ENCODE results near the gene OR52D1.

OR52D1 gene

DNA sequence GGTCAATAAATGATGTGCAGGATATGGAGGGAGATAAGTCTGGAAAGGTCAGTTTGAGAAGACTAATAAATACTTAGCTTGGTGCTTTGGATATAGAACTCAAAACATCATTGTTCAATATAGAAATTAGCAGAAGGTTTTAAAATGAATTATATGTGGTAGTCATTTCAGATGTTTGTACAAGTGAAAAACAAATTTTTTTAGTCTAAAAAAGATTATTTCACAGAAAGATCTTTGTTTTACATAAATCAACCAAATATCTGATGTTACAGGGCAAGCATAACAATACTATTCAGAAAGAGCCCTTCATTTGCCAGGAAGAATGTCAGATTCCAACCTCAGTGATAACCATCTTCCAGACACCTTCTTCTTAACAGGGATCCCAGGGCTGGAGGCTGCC lies at the start of gene OR52D1:
OR52D1 (plus strand) TSS at position 301 of the 400 bp plus-strand sequence; CDS start at position 323, 22 bp downstream.
- no peak for DNase-seq

DNA sequence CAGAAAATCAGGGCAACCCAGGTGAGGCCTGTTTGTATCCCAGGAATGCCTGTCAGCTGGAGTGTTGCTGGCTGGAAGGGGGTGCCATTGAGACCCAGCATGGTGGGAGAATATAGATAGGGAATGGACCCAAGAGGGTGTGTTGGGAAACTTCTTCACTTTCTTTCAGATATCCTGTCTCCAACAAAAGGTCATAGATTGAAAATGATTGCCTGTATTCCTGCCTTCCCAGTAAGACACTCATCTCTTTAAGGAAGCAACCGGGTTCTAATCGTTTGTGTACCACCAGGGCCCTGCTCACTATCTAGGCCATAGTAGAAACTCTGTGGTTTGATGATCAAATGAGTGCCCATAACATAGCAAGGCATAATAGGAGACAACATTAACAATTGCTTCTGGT lies 47.1 kb upstream of the OR52D1 start, which contains the start of gene OR51I1:
OR51I1 (minus strand) TSS at position 101 of the 400 bp plus-strand sequence; CDS start at position 101, 0 bp downstream.
- no peak for DNase-seq

DNA sequence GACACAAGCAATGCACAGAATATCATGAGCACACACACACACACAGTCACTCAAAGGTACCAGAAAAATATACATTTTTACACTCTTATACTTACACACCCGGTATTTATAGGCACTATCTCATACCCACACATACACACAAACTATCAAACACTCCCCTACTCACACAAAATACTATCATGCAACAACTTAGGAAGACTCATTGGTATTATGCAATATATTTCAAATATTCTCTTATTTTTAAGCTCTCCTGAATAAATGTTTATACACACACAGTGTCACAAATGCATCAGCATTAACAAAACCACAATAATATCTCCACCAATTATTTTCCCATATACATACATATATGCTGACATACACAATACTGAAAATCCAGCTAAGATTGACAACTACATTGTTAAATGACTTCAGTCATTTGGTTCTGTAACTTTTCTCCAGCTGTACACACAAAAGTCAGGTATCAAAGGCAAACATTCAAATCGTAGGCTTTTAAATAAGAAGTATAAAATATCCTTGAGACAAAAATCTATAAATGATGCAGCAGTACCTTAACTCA lies 44.6 kb upstream of the OR52D1 start:
- no peak for DNase-seq

DNA sequence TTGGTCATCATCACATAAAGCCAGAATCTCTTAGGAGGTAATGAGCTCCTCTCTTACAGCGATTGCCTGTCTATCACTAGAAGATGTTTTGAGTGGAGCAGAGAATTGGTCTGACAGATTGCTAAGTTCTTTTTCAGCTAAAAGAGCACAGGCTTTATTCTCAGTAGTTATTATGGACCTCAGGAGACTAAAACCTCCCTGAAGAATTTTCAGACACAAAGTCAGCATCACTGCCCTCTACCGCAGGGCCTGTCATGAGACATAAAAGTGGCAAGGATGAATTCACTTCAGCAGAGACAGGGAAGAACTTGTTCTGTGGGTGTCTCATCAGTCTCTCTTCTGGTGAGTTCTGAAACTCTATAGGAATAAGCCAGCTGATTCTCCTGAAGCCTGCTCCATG lies 39.5 kb upstream of the OR52D1 start, which contains the start of gene OR51I2:
OR51I2 (plus strand) TSS at position 301 of the 400 bp plus-strand sequence. CDS start 4,166 bp downstream, outside the sequence.
- DNase-seq, result no peak

DNA sequence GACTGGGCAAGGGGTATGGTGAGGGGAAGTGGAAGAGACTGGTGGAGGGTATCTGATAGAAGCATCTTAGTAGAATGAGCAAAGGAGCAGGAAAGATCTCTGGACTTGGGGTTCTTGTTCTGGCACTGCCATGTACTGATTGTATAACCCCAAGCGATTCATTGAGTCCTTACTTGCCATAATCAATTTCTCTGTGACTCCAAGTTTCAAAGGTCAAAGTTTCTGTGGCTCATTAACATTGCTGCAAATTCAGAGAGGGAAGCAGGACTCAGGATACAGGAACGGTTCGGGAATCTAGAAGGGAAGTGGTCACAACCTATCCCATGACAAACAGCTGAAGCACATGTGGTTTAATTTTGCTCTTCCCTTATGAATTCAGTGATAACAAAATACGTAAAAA lies 39.1 kb upstream of the OR52D1 start:
- DNase-seq, result no peak

DNA sequence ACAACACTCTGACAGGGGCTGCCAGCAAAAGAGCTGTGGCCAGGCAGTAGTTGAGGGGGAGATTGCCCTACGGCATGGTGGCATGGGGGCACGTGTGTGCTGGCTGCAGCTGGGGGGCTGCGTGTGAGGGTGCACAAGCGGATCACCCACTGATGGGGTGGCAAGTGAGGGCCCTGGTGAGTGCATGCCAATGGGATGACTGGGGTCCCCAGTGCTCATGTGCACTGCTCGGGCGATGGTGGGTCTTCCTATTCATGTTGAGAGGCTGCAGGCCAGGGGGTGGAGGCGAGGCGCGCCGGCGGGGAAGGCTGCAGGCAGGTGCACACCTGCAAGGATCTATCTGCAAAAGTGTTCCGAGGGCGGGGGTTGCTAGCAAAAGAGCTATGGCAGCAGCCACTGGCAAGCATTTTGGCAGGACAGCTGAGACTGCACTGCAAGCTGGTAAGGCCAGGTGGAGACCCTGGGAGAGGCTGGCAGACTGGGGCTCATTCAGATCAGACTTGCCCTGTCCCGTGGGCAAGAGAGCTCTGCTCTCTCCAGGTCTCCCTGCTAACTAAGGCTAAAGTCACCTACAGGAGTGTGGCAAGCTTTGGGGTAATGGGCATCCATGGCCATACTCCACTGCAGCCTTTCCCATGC lies 27.4 kb upstream of the OR52D1 start:
- no peak for DNase-seq

DNA sequence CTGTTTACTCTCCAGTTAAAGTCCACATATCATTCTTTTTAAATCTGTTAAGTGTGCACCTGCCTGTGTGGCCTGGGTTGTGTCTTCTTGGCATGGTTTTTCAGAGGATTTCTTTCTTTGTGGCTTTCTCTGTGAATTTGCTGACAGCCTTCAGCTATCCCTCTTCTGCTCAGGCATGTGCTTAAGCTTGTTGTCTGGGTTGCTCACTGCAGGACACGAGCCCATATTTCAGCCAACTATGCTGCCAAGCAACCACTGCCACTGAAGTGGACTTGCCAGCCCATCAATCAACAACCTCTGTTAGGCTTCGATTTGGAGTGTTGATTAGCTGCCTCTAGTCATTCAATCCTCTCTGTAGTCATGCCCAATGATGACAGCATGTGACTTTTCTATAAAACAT lies 21.0 kb upstream of the OR52D1 start:
- no peak for DNase-seq

DNA sequence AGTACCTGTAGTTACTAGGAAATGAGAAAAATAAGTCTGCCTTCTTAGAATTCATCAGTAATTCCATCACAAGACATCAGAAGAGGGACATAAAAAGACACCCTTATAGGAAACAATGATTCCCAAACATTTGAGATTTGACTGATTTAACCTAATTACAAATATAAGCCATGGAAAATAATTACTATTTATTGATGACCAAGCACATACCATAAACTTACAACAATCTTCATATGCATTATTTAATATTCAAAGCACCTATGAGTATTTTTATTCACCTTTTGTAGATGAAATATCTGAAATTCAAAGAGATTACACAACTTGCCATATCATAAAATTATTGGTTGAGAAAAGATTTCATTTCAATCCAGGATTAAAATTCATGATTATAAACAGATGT lies 14.6 kb upstream of the OR52D1 start:
- no peak for DNase-seq

DNA sequence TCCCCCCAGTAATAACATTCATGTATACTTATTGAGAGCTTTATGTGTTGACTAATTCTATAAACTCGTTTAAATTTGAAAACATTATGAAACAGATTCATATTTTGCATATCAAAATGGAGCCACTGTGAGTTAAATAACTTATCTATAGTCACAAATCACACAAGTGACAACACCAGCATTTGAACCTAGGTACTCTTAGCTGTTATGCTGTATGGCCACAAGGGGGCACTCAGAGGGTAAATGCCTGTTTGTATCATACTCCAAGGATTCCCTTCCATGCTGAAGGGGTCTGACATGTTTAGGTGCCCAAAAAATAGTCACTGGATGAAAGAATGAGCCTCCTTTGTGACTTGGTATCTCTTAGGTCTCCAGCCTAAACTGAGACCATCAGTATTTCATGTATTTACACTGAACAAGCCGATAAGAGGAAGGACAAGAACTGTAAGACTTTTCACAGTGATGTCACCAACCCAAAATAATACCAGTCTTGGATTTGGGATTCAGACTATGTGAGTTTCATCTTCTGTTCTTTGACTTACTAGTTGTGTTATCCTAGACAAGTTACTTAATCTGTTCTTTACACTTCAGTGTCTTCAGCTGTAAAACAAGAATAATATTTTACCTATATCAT lies 12.2 kb upstream of the OR52D1 start:
- DNase-seq, result peak; percentile 59 to 75 (median 71)

DNA sequence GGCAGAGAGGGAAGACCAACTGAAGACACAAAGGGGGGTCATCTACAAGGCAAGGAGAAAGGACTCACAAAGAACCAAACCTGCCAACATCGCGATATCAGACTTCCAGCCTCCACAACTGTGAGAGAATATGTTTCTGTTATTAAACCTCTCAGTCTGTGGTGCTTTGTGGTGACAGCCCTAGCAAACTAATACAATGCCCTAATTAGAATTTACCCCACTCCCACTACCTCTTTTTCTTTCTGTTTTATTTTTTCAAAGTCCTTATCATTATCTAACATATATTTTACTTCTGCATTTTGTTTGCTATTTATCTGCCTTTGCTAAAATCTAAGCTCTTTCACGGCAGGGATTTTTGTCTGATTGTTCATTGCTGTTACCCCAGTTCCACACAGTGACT lies 2.5 kb upstream of the OR52D1 start:
- DNase-seq, result no peak

DNA sequence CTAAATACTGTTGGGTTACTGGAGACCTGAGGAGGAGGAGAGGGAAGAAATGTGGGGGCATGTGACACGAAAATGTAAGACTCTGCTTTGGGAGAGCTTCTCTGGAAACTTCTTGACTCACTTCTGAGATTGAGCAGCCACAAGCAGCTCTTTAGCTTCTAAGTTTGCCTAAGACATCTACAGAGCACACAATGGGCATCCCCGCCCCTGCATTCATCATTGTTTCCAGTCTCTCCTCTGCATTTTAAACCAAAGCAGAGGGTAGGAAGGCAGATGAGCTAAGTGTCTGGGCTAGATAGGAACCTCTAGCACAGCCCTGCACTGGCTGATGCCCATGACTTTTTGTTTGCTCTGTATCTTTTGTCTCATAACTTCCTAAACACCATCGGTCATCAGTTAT lies 2.1 kb upstream of the OR52D1 start:
- DNase-seq, result no peak

DNA sequence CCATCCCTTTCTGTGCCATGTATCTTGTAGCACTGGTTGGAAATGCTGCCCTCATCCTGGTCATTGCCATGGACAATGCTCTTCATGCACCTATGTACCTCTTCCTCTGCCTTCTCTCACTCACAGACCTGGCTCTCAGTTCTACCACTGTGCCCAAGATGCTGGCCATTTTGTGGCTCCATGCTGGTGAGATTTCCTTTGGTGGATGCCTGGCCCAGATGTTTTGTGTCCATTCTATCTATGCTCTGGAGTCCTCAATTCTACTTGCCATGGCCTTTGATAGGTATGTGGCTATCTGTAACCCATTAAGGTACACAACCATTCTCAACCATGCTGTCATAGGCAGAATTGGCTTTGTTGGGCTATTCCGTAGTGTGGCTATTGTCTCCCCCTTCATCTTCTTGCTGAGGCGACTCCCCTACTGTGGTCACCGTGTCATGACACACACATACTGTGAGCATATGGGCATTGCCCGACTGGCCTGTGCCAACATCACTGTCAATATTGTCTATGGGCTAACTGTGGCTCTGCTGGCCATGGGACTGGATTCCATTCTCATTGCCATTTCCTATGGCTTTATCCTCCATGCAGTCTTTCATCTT lies 414 bp downstream of the OR52D1 start:
- DNase-seq, result no peak

DNA sequence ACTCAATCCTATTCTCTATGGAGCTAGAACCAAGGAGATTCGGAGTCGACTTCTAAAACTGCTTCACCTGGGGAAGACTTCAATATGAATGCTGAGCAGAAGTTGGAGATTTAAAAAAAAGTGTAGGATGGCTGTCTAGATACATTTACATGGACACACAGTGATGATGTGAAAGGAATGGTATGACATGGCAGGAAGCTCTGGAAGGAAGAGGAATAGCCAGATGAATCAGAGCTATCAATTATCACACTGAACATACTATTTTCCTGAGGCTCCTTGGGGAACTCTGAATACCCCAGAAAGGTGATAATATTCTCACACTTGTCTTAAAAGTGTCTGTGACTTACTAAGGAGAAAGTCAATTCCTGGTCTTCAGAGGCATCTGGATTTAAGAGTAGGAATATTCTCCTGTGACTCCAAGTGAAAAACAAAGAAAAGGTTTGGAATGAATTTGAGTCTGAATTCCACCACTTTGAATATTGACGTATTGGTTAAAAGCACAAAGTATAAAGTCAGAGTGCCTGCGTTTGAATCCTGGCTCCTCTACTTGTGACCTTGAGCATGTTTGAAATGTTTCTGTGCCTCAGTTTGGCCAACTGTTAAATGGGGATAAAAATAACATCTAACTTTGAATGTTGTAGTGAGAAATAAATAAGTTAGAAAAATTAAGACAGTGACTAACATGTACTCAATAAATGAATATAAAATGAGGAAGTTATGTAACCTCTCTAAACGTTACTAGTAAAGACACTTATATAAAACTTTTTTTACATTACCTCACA lies 1.3 kb downstream of the OR52D1 start:
- DNase-seq, result peak in 2 of 3 donors; percentile 5 to 19

DNA sequence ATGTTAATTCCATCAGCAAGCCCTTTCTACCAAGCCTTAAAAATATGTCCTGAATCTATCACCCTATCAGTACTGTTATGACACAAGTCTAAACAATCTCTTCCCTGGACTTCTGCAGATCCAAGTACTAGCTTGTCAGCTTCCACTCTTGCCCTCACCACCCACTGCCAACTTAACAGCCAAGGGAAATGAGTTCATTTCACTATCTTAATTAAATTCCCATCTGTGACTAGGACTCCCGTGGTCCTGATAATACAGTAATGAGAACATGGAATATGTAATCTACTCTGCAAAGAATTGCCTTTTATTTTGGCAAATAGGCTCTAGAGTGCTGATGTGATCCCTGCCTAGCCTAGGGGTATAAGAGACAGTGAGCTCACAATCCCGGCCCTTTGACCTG lies 11.2 kb downstream of the OR52D1 start:
- no peak for DNase-seq

DNA sequence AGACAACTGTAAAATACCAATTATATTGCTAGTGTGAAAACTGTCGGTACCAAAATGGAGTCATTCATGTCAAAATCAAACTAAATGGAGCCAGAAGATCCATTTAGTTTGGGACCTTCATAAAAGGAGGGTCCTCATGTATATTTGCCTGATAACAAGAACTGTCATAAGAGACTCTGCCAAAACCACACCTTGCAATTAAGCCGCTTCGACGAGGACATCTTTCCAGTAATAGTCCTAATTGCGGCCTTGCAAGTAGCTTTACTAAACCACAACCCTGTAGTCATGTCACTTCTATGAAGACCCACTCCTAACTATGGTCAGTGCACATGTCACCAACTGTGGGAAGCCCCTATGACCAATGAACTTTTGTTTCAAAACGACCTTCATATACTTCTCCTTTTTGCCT lies 11.9 kb downstream of the OR52D1 start:
- DNase-seq, result peak; percentile 44 to 60 (median 44)

DNA sequence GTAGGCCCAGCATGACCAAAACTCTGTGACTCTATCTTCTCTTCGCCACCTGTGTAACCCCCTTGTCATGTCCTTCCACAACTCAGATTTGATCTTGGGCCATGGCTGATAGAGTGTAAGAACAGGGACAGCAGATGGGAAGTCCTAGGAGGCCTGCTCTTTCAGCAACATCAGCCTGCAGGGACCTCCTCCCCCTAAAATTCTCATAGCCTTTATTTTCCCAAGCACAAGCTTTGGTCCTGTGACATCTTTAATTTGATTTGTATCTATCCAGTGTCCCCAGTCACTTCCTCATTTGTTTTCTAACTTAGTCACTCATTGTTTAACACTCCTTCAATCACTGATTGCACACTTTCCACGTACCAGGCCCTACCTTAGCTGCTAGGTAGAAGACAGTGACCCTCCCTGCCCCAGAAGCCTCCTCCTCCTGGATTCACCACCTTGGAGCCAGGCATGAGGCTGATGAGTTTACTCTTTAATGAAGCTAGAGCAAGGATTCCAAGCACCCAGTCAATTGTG lies 16.0 kb downstream of the OR52D1 start:
- no peak for DNase-seq

DNA sequence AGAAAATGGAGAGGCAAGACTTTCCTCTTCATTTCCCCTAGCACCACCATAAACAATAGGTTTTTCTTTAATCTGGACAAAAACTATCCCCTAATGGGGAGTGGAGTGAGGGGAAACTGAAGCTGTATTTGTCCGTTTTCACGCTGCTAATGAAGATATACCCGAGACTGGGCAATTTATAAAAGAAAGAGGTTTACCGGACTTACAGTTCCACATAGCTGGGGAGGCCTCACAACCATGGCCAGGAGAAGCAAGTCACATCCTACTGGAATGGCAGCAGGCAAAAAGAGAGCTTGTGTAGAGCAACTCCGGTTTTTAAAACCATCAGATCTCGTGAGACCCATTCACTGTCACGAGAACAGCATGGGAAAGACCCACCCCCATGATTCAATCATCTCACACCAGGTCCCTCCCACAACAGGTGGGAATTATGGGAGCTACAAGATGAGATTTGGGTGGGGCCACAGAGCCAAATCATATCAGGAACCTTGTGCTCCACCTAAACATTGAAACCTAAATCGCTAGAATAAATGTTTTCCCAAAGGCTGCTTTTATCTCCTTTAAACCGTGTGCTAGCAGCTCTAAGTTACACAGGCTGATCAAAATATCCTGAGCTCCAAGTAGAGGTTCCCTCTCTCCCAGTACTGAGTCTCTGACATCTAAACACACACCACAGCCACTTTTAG lies 17.0 kb downstream of the OR52D1 start:
- DNase-seq, result no peak

DNA sequence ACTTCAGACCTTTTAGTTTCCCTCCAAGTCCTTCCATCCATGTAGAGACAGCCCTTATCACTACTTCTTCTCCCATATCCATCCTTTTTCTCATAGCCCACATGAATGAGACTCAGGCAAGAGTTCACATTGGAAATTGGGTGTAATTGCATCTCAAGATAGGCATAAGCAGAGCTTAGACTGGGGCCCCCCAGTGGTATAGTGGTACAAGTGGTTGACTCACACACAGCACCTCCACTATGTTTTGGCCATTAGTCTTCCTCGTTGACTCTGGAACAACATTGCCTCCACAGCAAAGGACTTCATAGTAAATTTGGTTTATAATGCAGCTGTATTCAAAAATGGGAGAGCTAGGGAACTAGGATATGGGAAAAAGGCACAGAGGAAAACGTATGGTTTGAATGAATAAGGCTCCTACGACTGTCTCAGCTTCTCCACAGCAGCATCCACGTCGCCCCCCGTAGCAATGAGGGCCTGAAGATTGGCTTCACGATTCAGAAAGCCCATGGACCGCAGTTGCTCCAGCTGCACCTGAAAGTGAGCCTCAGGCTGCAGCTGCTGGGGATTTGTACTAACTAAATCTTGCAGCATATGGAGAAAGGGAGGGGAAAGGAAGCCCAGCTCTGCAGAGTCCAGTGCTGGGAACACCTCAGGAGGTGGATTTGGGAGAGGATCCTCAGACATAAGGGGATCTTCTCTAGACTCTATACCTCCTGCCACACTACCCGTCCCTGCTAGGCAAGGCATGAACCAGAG lies 18.9 kb downstream of the OR52D1 start:
- no peak for DNase-seq

DNA sequence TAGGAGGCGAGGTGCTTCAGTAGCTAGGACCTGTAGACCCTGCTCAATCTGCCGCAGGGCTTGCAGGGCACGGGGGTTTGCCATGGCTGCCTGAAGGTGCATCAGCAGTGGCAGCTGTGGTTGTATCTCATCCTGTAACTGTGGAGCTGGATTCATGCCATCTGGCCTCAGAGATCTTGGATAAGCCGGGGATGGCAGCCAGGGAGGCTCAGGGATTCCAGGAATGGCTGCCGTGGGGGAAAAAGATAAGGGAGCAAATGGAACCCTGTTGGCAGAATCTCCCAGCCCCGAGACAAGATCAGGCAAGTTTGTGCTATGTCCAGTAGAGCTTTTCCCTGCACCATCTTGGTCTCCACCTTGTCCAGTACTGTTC lies 19.4 kb downstream of the OR52D1 start:
- no peak for DNase-seq

DNA sequence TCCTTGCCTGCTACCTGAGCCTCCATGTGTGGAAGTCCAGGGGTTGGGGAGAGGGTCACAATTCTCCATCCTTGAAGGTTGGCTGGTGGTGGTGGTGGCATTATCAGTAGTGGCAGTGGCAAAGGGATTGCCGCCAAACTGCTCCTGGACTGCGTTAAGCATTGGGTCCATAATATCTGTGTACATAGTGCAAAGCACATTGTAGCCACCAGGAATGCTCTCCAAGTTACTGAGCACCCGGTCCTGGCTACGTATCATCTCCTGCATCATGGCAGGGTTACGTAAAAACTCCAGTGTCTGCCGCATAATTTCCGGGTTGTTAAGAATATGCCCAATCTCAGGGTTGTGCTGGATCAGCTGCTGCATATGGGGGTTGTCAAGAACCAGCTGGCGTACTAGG lies 20.1 kb downstream of the OR52D1 start:
- DNase-seq, result no peak

DNA sequence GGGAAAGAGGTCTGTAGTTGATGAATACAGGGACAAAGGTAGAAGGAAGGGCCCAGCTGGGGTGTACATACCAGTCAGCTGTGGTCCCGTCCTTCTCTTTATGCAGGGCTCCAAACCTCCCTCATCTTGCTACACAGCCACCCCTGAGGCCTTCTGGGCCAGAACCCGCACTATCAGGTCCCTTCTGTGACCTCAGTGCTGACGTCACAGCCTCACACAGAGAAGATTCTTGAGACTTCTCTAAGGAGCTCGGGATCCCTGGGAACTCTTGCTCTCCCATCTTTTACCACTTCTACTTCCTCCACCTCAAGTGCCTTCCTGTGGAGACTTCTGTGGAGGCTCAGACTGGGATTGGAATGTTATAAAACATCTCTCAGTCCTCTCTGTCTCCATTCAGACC lies 21.3 kb downstream of the OR52D1 start, which contains the start of gene UBQLN3:
UBQLN3 (minus strand) TSS at position 155 of the 400 bp plus-strand sequence. CDS start 399 bp downstream, outside the sequence.
- no peak for DNase-seq
